SK-N-SH treated with all-trans-retinoic acid at 6 μM for 48 hours (cell line): ENCODE data around the gene NQO2.

Source experiments
- ATAC-seq: fragments of 200-7000 bp; cut with Tn5 transposase; 3 replicates; pipeline ENCODE4 v1.9.1; 2020; ENCODE audit warnings: mild to moderate bottlenecking, moderate library complexity
- ARNTL ChIP-seq: fragments of 450-650 bp; formaldehyde crosslinking; IDR thresholded peaks from 2 replicates; pipeline ENCODE4 v1.5.0; 2020; ENCODE audit warnings: low read depth, mild to moderate bottlenecking, moderate library complexity, borderline replicate concordance
- BACH2 ChIP-seq: fragments of 250-450 bp; sonication (Bioruptor Pico); IDR thresholded peaks from 2 replicates; pipeline ENCODE4 v1.9.0; 2021; ENCODE audit warnings: mild to moderate bottlenecking, borderline replicate concordance
- CSDC2 ChIP-seq: fragments of 250-450 bp; sonication (Bioruptor Pico); IDR thresholded peaks from 2 replicates; pipeline ENCODE4 v1.5.0; 2020; ENCODE audit warnings: mild to moderate bottlenecking, moderate library complexity
- ESRRG ChIP-seq: fragments of 250-450 bp; sonication (Bioruptor Pico); IDR thresholded peaks from 2 replicates; pipeline ENCODE4 v1.6.1; 2021; ENCODE audit warnings: mild to moderate bottlenecking
- GLIS3 ChIP-seq: fragments of 250-450 bp; sonication (Bioruptor Pico); IDR thresholded peaks from 2 replicates; pipeline ENCODE4 v1.5.0; 2020; ENCODE audit warnings: mild to moderate bottlenecking, moderate library complexity
- ISL1 ChIP-seq: fragments of 250-450 bp; sonication (Bioruptor Pico); IDR thresholded peaks from 2 replicates; pipeline ENCODE4 v2.1.2; 2022; ENCODE audit warnings: mild to moderate bottlenecking, moderate library complexity
- PPARA ChIP-seq: fragments of 250-450 bp; sonication (Bioruptor Pico); IDR thresholded peaks from 2 replicates; pipeline ENCODE4 v1.5.0; 2020; ENCODE audit warnings: mild to moderate bottlenecking, borderline replicate concordance
- SNAI2 ChIP-seq: fragments of 250-450 bp; sonication (Bioruptor Pico); IDR thresholded peaks from 2 replicates; pipeline ENCODE4 v1.5.0; 2020; ENCODE audit warnings: mild to moderate bottlenecking, moderate library complexity
- TCF4 ChIP-seq: fragments of 250-450 bp; sonication (Bioruptor Pico); IDR thresholded peaks from 2 replicates; pipeline ENCODE4 v1.8.0; 2021; ENCODE audit warnings: mild to moderate bottlenecking, moderate library complexity, borderline replicate concordance
- TOX ChIP-seq: fragments of 250-450 bp; sonication (Bioruptor Pico); IDR thresholded peaks from 2 replicates; pipeline ENCODE4 v1.8.0; 2021; ENCODE audit warnings: mild to moderate bottlenecking, moderate library complexity, borderline replicate concordance
- ZC3H10 ChIP-seq: fragments of 250-450 bp; sonication (Bioruptor Pico); IDR thresholded peaks from 2 replicates; pipeline ENCODE4 v1.5.1; 2021; ENCODE audit warnings: mild to moderate bottlenecking, moderate library complexity
- ZFP3 ChIP-seq: fragments of 250-450 bp; sonication (Bioruptor Pico); IDR thresholded peaks from 2 replicates; pipeline ENCODE4 v1.5.0; 2020; ENCODE audit warnings: mild to moderate bottlenecking, moderate library complexity
- ZFP30 ChIP-seq: fragments of 450-650 bp; formaldehyde crosslinking; IDR thresholded peaks from 2 replicates; pipeline ENCODE4 v1.5.0; 2022; ENCODE audit warnings: mild to moderate bottlenecking, moderate library complexity
- ZNF70 ChIP-seq: fragments of 450-650 bp; formaldehyde crosslinking; IDR thresholded peaks from 2 replicates; pipeline ENCODE4 v1.5.0; 2020; ENCODE audit warnings: mild to moderate bottlenecking, moderate library complexity
- ZNF8 ChIP-seq: fragments of 450-650 bp; formaldehyde crosslinking; IDR thresholded peaks from 2 replicates; pipeline ENCODE4 v1.5.0; 2020; ENCODE audit warnings: mild to moderate bottlenecking, moderate library complexity
- TF ChIP-seq, protein P1 (sequence below): fragments of 250-450 bp; sonication (Bioruptor Pico); IDR thresholded peaks from 2 replicates; pipeline ENCODE4 v1.8.0; 2020; ENCODE audit warnings: mild to moderate bottlenecking, moderate library complexity, borderline replicate concordance
- TF ChIP-seq, protein P2 (sequence below): fragments of 250-450 bp; sonication (Bioruptor Pico); IDR thresholded peaks from 2 replicates; pipeline ENCODE4 v1.8.0; 2021; ENCODE audit warnings: low read depth, mild to moderate bottlenecking, moderate library complexity, borderline replicate concordance
- TF ChIP-seq, protein P3 (sequence below): fragments of 250-450 bp; sonication (Bioruptor Pico); IDR thresholded peaks from 2 replicates; pipeline ENCODE4 v1.5.1; 2020; ENCODE audit warnings: low read depth, mild to moderate bottlenecking, moderate library complexity
- TF ChIP-seq, protein P4 (sequence below): fragments of 250-450 bp; sonication (Bioruptor Pico); IDR thresholded peaks from 2 replicates; pipeline ENCODE4 v1.5.0; 2020; ENCODE audit warnings: mild to moderate bottlenecking, moderate library complexity
- TF ChIP-seq, protein P5 (sequence below): fragments of 250-450 bp; sonication (Bioruptor Pico); IDR thresholded peaks from 2 replicates; pipeline ENCODE4 v1.5.1; 2021; ENCODE audit warnings: mild to moderate bottlenecking, moderate library complexity

The NQO2 gene, protein sequence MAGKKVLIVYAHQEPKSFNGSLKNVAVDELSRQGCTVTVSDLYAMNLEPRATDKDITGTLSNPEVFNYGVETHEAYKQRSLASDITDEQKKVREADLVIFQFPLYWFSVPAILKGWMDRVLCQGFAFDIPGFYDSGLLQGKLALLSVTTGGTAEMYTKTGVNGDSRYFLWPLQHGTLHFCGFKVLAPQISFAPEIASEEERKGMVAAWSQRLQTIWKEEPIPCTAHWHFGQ

DNA sequence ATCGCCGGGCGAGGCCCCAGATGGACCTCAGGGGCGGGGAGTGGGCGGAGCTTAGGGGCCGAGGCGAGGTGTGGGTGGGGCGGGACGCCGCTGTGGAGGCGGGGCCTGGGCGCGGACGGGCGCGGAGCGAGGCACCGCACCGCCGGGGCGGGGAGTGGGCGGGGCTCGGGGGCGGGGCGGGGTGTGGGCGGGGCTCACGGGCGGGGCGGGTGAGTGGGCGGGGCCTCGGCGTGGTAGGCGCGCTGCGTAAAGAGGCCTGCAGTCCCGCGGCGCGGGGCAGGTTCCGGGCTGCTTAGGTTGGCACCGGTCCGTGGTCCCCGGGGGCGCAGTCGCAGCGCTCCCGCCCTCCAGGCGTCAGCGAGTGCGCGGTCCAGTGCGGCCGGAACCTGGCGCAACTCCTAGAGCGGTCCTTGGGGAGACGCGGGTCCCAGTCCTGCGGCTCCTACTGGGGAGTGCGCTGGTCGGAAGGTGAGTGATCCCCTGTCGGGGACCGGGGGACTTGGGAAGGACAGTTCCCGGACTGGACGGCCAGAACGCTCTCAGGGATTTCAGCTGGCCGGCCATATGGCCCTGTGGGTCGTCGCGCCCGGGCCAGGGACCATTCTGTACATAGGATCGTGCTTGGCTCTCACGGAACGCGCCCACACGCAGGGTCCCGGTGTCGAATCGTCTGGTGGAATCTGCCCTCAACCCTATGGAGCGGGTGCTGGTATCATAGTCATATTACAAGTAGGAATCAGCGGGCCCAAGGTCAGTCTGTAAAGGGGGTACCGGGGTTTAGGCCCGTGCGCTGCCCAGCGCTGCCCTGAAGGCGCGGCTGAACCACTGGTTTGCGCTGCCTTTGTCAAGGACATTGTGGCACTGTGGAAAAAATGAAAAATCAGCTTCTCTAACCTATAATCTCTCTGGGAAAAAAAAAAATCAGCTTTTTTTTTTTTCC, at the start of gene NQO2:
TSS of gene NQO2 (plus strand) at position 277 of the 940 bp plus-strand sequence. CDS start 6,659 bp downstream, outside the sequence.
- TF ChIP-seq ZFP30 (no peak), ARNTL (CRISPR knock-in tag) (no peak), CSDC2 (CRISPR knock-in tag) (no peak), TOX (CRISPR knock-in tag) (no peak), TCF4 (CRISPR knock-in tag) (no peak), BACH2 (no peak), SNAI2 (CRISPR knock-in tag) (no peak), ISL1 (CRISPR knock-in tag) (no peak), ZFP3 (CRISPR knock-in tag) (0 out of 2 replicates have a peak, but pooled peaks have one; percentile 28)
- TF ChIP-seq, protein P1, sequence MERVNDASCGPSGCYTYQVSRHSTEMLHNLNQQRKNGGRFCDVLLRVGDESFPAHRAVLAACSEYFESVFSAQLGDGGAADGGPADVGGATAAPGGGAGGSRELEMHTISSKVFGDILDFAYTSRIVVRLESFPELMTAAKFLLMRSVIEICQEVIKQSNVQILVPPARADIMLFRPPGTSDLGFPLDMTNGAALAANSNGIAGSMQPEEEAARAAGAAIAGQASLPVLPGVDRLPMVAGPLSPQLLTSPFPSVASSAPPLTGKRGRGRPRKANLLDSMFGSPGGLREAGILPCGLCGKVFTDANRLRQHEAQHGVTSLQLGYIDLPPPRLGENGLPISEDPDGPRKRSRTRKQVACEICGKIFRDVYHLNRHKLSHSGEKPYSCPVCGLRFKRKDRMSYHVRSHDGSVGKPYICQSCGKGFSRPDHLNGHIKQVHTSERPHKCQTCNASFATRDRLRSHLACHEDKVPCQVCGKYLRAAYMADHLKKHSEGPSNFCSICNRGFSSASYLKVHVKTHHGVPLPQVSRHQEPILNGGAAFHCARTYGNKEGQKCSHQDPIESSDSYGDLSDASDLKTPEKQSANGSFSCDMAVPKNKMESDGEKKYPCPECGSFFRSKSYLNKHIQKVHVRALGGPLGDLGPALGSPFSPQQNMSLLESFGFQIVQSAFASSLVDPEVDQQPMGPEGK (CRISPR knock-in tag) = no peak
- TF ChIP-seq, protein P2, sequence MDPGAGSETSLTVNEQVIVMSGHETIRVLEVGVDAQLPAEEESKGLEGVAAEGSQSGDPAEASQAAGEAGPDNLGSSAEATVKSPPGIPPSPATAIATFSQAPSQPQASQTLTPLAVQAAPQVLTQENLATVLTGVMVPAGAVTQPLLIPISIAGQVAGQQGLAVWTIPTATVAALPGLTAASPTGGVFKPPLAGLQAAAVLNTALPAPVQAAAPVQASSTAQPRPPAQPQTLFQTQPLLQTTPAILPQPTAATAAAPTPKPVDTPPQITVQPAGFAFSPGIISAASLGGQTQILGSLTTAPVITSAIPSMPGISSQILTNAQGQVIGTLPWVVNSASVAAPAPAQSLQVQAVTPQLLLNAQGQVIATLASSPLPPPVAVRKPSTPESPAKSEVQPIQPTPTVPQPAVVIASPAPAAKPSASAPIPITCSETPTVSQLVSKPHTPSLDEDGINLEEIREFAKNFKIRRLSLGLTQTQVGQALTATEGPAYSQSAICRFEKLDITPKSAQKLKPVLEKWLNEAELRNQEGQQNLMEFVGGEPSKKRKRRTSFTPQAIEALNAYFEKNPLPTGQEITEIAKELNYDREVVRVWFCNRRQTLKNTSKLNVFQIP (CRISPR knock-in tag) = no peak
- TF ChIP-seq, protein P3, sequence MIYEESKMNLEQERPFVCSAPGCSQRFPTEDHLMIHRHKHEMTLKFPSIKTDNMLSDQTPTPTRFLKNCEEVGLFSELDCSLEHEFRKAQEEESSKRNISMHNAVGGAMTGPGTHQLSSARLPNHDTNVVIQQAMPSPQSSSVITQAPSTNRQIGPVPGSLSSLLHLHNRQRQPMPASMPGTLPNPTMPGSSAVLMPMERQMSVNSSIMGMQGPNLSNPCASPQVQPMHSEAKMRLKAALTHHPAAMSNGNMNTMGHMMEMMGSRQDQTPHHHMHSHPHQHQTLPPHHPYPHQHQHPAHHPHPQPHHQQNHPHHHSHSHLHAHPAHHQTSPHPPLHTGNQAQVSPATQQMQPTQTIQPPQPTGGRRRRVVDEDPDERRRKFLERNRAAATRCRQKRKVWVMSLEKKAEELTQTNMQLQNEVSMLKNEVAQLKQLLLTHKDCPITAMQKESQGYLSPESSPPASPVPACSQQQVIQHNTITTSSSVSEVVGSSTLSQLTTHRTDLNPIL (CRISPR knock-in tag) = no peak
- TF ChIP-seq, protein P4, sequence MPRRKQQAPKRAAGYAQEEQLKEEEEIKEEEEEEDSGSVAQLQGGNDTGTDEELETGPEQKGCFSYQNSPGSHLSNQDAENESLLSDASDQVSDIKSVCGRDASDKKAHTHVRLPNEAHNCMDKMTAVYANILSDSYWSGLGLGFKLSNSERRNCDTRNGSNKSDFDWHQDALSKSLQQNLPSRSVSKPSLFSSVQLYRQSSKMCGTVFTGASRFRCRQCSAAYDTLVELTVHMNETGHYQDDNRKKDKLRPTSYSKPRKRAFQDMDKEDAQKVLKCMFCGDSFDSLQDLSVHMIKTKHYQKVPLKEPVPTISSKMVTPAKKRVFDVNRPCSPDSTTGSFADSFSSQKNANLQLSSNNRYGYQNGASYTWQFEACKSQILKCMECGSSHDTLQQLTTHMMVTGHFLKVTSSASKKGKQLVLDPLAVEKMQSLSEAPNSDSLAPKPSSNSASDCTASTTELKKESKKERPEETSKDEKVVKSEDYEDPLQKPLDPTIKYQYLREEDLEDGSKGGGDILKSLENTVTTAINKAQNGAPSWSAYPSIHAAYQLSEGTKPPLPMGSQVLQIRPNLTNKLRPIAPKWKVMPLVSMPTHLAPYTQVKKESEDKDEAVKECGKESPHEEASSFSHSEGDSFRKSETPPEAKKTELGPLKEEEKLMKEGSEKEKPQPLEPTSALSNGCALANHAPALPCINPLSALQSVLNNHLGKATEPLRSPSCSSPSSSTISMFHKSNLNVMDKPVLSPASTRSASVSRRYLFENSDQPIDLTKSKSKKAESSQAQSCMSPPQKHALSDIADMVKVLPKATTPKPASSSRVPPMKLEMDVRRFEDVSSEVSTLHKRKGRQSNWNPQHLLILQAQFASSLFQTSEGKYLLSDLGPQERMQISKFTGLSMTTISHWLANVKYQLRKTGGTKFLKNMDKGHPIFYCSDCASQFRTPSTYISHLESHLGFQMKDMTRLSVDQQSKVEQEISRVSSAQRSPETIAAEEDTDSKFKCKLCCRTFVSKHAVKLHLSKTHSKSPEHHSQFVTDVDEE (CRISPR knock-in tag) = 0 out of 2 replicates have a peak, but pooled peaks have one; percentile 26
- peak; percentile 86 for ATAC-seq

DNA sequence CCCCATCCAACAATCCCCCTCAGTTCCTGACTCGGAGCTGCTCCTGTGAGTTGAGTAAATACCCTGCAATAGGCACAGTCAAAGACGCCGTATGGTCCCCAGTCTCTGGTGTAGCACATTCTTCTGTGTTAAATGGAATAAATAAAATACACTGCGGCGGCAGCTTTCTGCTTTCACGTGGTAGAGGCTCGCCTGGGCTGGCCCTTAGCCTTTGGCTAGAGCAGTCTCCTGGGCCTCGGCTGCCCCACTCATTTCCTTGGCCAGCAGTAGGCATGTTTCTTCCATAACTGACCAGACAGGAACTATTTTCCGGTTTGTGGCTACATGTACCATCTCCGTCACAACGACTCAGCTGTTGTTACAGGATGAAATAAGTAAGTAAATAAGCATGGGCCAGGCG, 49.0 kb upstream of the NQO2 start:
- ATAC-seq = no peak
- no peak for TF ChIP-seq TCF4 (CRISPR knock-in tag)
- TF ChIP-seq, all 23 proteins: peak for 0

DNA sequence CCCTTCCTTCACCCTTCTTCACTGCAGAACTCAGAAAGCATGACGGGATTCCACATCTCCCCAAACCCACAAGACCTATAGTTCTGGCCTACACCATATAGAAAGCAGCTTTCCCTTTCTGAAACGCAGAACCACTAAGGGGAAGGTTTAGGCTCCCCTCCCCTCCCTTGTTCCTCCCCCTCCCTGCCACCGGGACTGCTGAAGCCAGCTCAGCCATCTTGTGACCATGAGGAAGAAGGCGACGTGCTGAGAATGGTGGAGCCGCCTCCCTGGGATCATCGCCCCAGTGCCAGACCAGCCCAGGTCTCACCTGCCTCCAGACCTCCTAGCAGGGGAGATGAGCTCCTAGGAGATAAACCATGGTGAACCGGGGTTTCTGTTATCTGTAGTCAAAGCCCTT, 48.0 kb upstream of the NQO2 start:
- no peak for ATAC-seq

More for the DNA sequence above, 48.0 kb upstream of the NQO2 start:
- TF ChIP-seq ESRRG (CRISPR knock-in tag) (no peak), ZFP30 (no peak), ZNF8 (no peak), ARNTL (CRISPR knock-in tag) (no peak), PPARA (CRISPR knock-in tag) (no peak), GLIS3 (CRISPR knock-in tag) (no peak), ZC3H10 (CRISPR knock-in tag) (no peak), ZNF70 (CRISPR knock-in tag) (no peak), BACH2 (no peak)
- TF ChIP-seq, protein P5, sequence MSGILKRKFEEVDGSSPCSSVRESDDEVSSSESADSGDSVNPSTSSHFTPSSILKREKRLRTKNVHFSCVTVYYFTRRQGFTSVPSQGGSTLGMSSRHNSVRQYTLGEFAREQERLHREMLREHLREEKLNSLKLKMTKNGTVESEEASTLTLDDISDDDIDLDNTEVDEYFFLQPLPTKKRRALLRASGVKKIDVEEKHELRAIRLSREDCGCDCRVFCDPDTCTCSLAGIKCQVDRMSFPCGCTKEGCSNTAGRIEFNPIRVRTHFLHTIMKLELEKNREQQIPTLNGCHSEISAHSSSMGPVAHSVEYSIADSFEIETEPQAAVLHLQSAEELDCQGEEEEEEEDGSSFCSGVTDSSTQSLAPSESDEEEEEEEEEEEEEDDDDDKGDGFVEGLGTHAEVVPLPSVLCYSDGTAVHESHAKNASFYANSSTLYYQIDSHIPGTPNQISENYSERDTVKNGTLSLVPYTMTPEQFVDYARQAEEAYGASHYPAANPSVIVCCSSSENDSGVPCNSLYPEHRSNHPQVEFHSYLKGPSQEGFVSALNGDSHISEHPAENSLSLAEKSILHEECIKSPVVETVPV (CRISPR knock-in tag) = no peak
